ENCODE measurements around the gene TBC1D30. TPM values are rescaled to one million over a fixed set of nuclear protein-coding genes. Genes with fewer than 3 reads are reported as not detected.

TBC1D30 gene, protein sequence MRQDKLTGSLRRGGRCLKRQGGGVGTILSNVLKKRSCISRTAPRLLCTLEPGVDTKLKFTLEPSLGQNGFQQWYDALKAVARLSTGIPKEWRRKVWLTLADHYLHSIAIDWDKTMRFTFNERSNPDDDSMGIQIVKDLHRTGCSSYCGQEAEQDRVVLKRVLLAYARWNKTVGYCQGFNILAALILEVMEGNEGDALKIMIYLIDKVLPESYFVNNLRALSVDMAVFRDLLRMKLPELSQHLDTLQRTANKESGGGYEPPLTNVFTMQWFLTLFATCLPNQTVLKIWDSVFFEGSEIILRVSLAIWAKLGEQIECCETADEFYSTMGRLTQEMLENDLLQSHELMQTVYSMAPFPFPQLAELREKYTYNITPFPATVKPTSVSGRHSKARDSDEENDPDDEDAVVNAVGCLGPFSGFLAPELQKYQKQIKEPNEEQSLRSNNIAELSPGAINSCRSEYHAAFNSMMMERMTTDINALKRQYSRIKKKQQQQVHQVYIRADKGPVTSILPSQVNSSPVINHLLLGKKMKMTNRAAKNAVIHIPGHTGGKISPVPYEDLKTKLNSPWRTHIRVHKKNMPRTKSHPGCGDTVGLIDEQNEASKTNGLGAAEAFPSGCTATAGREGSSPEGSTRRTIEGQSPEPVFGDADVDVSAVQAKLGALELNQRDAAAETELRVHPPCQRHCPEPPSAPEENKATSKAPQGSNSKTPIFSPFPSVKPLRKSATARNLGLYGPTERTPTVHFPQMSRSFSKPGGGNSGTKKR
- 1.2 to 2.1 TPM (median 1.8 TPM) in 5 replicates for total RNA-seq (2022; extraction: Qiagen RNA extraction; ENCODE audit: low read depth)

GRCh38 chr12:64824500-64825142, at the start of gene TBC1D30:
TBC1D30 (plus strand) TSS chr12:64824647; CDS start chr12:64824880, 233 bp downstream.

Other genes starting within 250 kb of the TBC1D30 start
- gene RASSF3, start 214.2 kb upstream of the TBC1D30 start, total RNA-seq (2022; extraction: Qiagen RNA extraction; ENCODE audit: low read depth), result 24.2 to 31.2 TPM (median 28.7 TPM) in 5 replicates
- 42.4 to 60.5 TPM (median 51.5 TPM) in 5 replicates for gene GNS, start 65.2 kb upstream of the TBC1D30 start, total RNA-seq (2022; extraction: Qiagen RNA extraction; ENCODE audit: low read depth)

All from A549 treated with ZK216348 at 1 μM for 4 hours (cell line).